ENCODE results near the gene CRYBG2. TPM values are rescaled to one million over a fixed set of nuclear protein-coding genes. Genes with fewer than 3 reads are reported as not detected.

The CRYBG2 gene
- polyA plus RNA-seq, 4 donors, result 0.44 to 1.1 (median 0.79) TPM

Other genes starting within 250 kb of the CRYBG2 start
- 10 to 100 TPM; 17.3 to 20.6 (median 19.5) TPM for gene PDIK1L, start 242.3 kb downstream of the CRYBG2 start, polyA plus RNA-seq (ENCODE audit: insufficient read length in 4 of 4)
- gene FAM110D, start 195.1 kb downstream of the CRYBG2 start, polyA plus RNA-seq (ENCODE audit: insufficient read length in 4 of 4), result 1 to 10 TPM; 1.0 to 2.2 (median 1.3) TPM
- under 1 TPM in 3 of 4 donors, not detected in 1; 0.22 to 0.40 (median 0.23) TPM for gene C1orf232, start 185.2 kb downstream of the CRYBG2 start, polyA plus RNA-seq (ENCODE audit: insufficient read length in 4 of 4)
- gene ZNF593, start 184.2 kb downstream of the CRYBG2 start, polyA plus RNA-seq (ENCODE audit: insufficient read length in 4 of 4), result 10 to 100 TPM; 14.3 to 27.1 (median 19.5) TPM
- 1 to 10 TPM in 1 of 4 donors, under 1 TPM in 3; 0.41 to 1.4 (median 0.71) TPM for gene ZNF593OS, start 182.3 kb downstream of the CRYBG2 start, polyA plus RNA-seq (ENCODE audit: insufficient read length in 4 of 4)
- gene CNKSR1, start 176.6 kb downstream of the CRYBG2 start, polyA plus RNA-seq (ENCODE audit: insufficient read length in 4 of 4), result 10 to 100 TPM in 3 of 4 donors, 1 to 10 TPM in 1; 9.4 to 24.4 (median 15.5) TPM
- gene CATSPER4, start 163.5 kb downstream of the CRYBG2 start, polyA plus RNA-seq (ENCODE audit: insufficient read length in 4 of 4), result under 1 TPM in 3 of 4 donors, not detected in 1; 0.13 to 0.17 (median 0.16) TPM
- 10 to 100 TPM; 11.7 to 23.1 (median 19.2) TPM for gene CEP85, start 119.9 kb downstream of the CRYBG2 start, polyA plus RNA-seq (ENCODE audit: insufficient read length in 4 of 4)
- 100 to 1,000 TPM in 2 of 4 donors, 10 to 100 TPM in 2; 85.5 to 114 (median 100) TPM for gene SH3BGRL3, start 74.0 kb downstream of the CRYBG2 start, polyA plus RNA-seq (ENCODE audit: insufficient read length in 4 of 4)
- gene UBXN11, start 47.5 kb downstream of the CRYBG2 start, polyA plus RNA-seq (ENCODE audit: insufficient read length in 4 of 4), result 10 to 100 TPM; 30.4 to 58.2 (median 44.6) TPM
- gene CD52, start 36.2 kb downstream of the CRYBG2 start, polyA plus RNA-seq (ENCODE audit: insufficient read length in 4 of 4), result 1 to 10 TPM; 1.7 to 9.6 (median 5.3) TPM
- gene ZNF683, start 18.6 kb upstream of the CRYBG2 start, polyA plus RNA-seq (ENCODE audit: insufficient read length in 4 of 4), result under 1 TPM in 1 of 4 donors, not detected in 3; 0.14 TPM
- gene LIN28A, start 56.7 kb upstream of the CRYBG2 start, polyA plus RNA-seq (ENCODE audit: insufficient read length in 4 of 4), result under 1 TPM; 0.04 to 0.14 (median 0.08) TPM
- gene DHDDS, start 78.2 kb upstream of the CRYBG2 start, polyA plus RNA-seq (ENCODE audit: insufficient read length in 4 of 4), result 10 to 100 TPM; 29.6 to 43.2 (median 39.2) TPM
- 1,000 to 10,000 TPM; 1,053 to 1,182 (median 1,119) TPM for gene HMGN2, start 118.3 kb upstream of the CRYBG2 start, polyA plus RNA-seq (ENCODE audit: insufficient read length in 4 of 4)
- gene RPS6KA1, start 175.6 kb upstream of the CRYBG2 start, polyA plus RNA-seq (ENCODE audit: insufficient read length in 4 of 4), result 10 to 100 TPM; 20.3 to 30.2 (median 21.8) TPM

All from left renal cortex interstitium (tissue), 4 donors.